Esophagus mucosa (tissue), 1 donor: ENCODE results near the gene RRAD. TPM values are rescaled to one million over a fixed set of nuclear protein-coding genes. Genes with fewer than 3 reads are reported as not detected.
A peak's percentile ranks its signal among the peaks of the same experiment; 100 is the strongest.

Experiments
- ATAC-seq: fragments of 200-7000 bp; cut with Tn5 transposase; one replicate; pipeline ENCODE4 v1.9.1; 2020
- total RNA-seq: library from RNA; stranded (reverse); gene quantifications from one replicate; pipeline ENCODE4 v1.2.4, GENCODE V29; 2023
- donor health status: DM: yes; HTN: yes; CAD: no.

The RRAD gene
- total RNA-seq, 1 donor from 2014 or later = 59.1 TPM

DNA sequence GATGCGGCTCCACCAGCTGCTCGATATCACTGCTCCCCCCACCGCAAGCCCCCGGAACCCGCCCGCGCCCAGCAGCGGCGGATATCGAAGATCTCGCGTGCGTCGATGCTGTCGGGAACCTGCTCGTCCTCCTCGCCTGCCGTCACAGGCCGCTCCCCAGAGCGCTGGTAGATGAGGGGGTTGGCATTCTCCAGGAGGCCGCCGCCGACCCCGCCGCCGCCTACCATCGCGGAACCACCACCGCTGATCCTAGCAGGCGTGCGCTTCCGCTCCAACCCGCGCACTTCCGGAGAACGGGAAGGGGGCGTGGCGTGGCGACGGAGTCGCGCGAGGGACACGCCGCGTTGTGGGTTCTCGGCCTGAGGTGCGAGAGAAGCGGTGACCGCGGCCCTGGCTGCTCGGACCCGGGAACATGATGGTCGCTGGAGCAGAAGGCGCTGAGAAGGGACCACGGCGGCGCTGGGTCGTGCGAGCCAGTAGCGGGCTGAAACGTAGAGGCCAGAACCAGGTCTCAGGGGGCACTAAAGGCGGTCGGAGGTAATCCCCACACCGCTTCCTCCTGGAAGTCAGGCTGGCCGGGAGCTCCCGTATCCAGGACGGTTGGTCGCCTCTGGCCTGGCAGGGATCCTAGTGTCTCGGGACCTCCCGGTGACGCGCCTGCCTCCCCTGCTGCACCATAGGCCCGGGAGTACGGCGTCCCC is 9.0 kb upstream of the RRAD start, which contains the start of gene CIAO2B:
TSS of gene CIAO2B (minus strand) at position 265 of the 701 bp plus-strand sequence. CDS start at position 227, 38 bp downstream.
- peak; percentile 74 for ATAC-seq

DNA sequence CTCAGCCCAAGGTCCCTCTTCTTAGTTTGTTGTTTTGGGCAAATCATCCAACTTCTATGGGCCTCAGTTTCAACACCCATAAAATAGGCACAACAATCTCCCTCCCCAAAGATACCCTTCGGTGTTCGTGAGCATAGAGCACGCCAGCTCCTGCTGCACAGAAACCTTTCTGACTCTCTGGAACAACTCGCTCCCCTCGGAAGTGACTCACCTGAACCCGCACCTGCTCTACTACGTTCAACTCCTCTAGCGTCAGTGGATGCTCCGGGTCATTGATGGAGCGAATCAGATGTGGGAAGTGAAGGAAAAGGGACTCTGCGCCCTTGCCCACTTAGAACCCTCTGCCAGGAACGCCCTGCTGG is 8.4 kb upstream of the RRAD start:
- peak; percentile 51 for ATAC-seq

DNA sequence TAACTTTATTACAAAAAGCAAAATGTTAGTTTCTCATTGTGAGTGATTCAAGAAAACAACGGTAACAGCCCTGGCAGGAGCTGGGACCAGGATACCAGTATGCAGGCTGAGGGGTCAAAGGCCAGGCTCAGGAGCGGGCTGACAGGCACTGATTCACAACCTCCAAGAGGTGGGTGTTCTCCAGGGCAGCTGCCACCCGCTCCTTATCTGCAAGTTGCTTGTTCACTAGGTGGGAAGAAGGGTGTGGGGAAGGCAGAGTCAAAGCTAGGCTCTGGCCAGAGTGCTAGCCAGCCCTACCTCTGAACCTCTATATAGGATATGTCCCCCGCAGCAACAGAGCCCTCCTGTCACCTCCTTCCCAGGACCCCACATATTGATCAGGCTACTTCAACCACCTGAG is 6.7 kb upstream of the RRAD start:
- ATAC-seq = no peak

DNA sequence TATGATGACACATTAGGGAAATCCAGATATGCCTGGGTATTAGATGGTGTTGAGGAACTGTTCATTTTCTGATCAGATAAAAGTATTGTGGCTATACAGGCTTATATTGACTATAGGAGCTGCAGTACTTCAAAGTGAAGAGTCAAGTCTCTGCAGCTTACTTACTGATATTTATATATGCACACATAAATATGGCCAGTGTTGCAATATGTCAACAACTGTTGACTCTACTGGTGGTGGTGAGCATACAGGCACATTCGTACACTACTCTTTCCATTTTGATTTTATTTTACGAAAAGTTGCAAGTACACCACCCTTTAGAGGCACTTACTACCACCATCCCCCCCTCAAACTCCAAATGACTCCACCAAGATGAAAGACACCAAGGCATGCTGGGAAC is 6.3 kb upstream of the RRAD start:
- no peak for ATAC-seq

DNA sequence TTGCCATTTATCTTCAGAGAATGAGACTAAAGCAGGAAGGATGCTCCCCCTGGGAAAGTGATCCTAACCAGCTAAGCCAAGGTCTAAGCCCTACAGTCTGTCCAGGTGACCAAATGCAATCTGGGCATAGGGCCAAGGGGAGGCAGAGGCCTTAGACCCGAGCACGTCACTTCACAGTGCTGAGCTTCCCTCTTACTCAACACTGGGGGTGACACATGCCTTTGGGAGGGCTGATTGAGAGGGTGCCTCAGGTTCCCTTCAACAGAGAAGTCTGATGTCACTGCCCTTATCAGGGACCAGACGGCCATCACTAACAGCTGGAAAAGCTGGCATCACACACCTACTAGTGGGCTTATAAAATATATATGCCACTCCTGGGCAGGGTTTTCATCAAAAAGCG is 4.9 kb upstream of the RRAD start:
- ATAC-seq = peak; percentile 47

DNA sequence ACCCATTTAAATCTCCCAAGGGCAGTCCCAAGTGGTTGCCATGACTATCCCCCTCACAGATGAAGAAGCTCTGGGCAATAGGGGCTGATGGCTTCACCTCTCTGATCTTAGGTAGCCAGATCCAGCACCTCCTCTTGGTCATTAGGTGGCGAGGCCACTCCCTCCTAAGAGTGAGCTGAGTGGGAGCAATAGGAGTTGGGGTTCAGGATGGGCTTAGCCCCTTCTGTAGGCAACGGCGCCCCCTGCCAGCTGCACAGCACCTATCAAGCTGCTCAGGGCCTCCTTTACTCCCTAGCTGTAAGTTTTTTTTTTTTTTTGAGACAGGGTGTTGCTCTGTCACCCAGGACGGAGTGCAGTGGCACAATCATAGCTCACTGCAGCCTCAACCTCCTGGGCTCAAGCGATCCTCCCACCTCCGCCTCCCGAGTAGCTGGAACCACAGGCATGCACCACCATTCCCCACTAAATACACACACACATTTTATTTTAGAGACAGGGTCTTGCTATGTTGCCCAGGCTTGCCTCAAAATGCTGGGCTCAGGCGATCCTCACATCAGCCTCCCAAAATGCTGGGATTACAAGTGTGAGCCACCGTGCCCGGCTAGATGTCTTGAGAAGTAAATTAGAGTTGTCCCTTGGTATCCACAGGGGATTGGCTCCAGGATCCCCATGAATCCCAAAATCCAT is 3.5 kb upstream of the RRAD start:
- ATAC-seq = peak; percentile 33

DNA sequence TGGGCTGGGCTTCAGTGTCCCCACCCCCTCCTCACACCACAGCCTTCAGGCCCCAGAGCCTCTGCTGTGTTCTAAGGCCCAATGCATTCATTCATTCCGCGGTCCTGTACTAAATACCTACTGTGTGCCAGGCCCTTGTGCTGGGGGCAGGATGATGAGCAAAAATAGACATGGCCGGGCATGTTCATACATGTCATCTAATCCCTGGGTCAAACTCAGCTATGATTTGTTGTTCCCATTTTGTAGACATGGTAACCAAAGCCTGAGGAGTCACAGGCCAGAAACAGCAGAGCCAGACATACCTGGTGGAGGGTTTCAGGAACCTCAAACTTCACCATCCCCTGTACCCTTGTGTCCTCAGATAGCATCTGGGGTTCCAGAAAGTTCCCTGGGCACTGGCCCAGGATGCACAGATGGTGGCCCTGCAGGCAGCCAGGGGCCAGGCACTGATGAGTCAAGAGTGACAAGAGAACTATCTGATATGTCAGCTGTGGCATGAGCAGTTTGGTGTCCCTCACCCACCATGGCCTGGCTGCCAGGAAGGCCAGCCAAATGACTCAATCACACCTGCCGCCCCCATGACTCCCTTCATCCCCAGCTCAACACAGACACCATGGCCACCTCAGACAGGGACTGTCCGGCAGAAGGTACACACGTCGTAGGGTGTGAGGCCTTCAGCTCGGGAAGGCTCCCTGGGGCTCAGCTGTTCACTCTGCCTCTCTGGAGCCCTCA is 2.7 kb upstream of the RRAD start:
- ATAC-seq = peak; percentile 0

DNA sequence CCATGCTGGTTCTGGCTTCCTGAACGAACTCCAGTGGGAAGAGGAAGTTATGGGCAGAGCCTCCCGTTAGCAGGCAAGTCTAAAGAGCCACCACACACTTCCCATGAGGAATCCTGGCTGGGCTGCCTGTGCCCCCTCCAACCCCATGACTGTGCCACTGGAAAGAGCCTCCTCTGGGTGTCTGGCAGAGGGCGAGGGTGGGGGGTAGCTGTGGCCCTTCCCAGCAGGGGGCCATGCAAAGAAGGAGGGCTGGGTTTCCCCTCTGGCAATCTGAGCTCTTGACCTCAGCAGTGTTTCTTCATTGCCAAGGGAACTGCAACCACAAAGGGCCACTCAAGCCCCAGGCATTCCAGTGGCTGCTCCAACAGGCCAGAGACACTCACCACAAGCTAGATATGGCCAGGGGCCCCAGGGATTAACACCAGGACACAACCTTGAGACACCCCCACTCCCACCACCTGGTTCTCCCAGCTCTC is 1.7 kb upstream of the RRAD start:
- ATAC-seq = no peak

DNA sequence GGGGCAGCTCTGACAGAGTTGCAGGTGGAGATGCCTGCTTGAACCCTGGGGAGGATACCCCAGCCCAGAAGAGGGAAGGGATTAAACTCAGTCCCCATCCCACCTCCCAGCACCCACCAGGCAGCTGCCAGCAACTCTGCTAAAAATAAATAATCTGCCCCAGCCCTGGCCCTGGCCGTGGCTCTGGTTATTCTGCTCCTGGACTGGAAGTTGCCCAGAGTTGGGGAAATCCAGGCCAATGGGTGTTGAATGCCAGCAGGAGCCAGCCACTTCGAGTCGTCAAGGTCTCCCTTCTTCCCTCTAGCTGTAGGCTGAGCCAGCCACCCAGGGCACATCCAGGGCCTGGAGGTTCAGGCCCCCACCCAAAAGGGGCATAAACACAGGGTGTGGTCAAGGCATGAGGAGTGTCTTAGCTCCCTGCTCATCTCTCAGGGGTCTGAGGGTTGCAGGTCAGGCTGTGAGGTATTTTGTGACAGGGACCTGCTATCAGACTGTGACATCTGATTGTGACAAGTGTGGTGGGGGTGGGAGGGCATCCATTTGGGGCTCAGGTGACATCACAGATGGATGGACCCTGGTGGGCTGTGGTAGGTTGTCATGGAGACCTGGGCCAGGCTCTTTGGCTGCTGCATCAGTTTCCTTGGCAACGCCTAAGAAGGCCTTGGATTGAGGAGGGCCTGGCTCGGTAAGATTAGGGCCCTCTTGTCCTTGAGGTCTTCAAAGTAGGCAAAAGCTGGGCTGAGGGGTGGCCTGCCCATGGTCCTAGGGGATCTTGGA is 1.0 kb upstream of the RRAD start:
- no peak for ATAC-seq

DNA sequence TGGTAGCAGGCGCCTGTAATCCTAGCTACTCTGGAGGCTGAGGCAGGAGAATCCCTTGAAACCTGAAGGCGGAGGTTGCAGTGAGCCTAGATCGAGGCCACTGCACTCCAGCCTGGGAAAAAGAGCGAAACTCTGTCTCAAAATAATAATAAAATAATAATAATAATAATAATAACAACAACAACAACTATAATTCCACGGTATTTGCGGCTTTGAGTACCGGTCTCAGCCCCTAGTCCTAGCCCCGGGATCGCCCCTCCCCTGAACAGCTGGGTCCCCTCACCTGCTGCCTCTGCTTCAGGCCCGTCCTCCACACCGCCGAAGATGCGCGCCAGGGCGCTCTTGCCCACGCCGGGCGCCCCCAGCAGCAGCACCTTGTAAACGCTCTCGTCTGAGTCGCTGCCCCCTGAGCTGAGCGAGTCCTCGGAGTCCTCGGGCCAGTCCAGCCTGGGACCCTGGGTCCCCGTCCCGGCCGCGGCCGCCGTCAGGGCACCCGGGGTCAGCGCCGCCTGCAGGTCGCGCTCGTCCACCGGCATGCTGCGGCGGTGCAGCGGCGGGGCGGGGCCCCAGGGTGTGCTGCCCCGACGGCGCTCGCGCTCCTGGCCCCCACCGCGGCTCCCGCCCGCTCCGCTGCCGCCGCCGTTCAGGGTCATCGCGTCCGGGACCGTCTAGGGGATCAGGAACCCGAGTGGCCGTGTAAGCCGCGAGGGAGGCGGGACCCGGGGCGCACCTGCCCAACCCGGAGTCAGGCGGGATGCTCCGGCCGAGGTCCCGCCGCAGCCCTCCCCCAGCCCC is 611 bp downstream of the RRAD start:
- peak; percentile 41 for ATAC-seq

DNA sequence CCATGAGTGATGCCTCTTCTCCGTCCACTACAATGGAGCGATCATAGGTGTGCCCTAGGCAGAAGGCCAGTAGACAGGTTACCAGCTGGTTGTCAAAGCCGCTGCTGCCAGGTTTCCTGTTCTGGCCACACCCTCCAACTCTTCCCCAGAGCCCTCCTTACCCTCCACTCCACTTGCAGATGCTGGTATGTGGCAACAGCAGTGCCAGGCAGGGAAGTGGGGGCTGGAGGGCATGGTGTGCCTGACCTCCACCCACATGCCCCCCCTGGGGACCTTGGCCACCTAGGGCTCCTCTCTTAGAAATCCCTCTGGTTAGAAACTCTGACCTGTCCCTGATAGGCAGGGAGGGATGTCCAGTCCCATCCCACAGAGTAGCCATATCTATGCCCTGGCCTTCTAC is 1.5 kb downstream of the RRAD start:
- peak; percentile 56 for ATAC-seq

DNA sequence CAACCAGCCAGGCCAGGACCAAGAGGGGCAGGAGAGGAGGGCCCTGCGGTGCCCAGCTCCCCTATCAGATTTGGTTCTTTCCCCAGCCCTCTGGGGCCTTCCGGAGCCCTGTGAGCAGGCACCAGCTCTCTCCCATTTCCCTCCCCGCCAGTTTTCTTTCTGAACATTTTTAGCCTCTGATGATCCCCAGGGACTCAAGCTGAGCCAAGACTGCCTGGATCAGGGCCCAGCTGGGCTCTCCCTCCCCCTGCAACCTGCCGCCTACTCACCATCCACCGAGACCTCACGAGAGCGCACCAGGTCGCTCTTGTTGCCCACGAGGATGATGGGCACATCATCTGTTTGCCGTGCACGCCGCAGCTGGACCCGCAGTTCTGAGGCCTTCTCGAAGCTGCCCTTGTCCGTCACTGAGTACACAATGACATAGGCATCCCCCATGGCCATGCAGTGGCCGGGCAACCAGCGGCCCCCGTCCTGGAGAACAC is 2.0 kb downstream of the RRAD start:
- ATAC-seq = no peak

DNA sequence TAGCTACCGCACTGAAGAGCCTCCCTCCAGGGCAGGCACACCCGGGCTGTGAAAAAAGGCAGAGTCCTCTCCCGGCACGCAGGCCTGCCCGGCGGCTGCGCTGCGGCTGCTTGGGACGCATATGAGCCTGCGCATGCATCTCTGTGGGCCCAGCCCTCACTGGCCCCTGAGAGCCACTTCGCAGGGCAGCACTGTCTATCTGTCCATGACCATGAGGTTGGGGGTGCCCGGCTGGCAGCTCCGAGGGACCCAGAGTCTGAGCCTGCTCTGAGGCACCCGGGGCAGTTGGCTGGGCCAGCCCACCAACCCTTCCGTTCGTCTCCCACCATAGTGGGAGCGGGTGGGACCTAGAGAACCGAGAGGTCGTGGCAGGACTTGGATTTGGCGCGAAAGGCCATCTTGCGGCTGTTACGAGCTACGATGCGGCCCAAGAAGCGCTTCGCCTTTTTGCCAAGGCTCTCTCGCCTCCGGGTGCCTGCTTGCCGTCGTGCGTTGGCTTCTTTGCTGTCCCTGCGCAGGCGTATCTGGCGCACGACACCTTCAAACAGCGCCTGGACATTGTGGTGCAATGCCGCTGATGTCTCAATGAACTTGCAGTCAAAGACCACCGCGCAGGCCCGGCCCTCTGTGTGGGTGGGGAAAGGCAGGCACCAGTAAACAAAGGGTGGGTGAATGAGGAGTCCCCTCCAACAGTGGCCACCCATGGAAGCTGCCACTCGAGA is 3.4 kb downstream of the RRAD start:
- ATAC-seq = no peak

DNA sequence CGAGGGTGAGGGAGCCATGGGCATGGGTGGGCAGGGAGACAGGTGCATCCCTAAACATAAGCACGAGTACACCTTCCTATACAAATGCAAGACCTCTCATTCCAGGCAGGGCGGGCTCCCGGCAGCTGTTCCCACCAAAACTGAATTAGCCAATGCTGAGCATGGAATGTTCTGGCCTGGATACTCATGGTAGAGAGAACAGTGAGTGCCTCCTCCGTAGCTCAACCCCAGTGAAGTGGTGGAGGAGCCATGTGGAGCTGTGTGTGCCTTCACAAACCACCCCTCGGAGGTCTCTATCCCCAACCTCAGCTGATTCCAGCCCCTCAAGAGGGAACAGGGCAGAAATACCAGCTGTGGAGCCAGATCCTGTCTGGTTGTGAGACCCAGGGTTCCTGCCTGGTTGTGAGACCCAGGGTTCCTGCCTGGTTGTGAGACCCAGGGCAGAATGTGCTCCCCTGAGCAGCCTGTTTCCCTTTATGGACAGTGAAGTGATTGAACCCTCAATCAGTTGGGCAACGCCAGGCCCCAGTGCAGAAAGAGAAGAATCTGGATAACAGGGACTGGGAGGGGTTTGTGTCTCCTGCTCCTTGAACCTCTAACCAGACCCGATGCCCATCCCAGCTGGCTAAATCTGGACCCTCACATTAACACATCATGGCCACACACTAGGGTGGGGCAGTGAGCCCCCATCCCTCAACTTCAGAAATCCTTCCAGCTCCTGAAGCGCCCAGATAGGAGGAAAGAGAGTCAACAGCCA is 4.2 kb downstream of the RRAD start:
- no peak for ATAC-seq

DNA sequence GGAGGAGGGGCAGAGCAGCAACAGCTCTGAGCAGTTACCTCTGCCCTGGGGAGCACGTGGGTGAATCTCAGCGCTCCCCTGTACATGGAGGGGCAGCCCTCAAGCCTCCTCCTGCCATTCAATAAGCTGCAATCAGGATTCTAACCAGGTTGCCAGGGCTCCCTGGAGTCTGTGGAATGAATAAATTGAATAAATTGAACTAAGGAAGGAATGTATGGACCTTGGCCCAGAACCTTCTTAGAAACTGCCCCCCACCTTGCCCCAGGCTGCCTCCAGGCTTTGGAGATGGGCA is 5.1 kb downstream of the RRAD start:
- no peak for ATAC-seq

DNA sequence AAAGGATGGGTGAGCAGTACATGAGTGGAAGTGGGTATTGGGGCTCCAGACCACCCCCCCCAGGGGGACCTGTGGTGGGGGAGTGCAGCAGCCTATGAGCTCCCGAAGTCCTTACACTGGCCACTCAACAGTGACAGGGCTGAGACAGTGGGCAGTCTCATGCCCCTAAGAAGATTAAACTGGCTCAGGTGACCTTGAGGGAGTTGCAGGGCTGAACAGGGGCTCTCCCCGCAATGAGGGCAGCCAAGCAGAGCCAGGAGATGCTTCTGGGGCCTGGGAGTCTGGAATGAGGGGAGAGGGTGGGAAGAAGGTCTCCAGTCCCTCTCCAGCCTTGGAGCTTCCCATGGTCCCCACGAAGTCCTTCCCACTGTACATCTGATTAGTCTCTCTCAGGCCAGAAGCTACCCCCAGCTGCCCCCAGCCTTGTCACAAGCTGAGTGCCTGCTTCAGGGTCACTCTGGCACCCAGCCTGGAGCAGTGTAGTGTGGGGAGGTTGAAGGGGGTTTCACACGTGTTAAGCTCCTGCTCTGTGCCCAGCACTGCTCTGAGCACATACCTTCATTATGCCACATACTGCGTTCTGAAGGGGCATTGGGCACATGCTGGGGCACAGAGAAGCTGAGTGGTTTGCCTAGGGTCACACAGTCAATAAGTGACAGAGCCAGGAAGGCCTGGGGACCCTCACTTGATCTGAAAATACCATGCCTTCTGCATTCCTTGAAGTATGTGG is 5.6 kb downstream of the RRAD start:
- ATAC-seq = no peak

DNA sequence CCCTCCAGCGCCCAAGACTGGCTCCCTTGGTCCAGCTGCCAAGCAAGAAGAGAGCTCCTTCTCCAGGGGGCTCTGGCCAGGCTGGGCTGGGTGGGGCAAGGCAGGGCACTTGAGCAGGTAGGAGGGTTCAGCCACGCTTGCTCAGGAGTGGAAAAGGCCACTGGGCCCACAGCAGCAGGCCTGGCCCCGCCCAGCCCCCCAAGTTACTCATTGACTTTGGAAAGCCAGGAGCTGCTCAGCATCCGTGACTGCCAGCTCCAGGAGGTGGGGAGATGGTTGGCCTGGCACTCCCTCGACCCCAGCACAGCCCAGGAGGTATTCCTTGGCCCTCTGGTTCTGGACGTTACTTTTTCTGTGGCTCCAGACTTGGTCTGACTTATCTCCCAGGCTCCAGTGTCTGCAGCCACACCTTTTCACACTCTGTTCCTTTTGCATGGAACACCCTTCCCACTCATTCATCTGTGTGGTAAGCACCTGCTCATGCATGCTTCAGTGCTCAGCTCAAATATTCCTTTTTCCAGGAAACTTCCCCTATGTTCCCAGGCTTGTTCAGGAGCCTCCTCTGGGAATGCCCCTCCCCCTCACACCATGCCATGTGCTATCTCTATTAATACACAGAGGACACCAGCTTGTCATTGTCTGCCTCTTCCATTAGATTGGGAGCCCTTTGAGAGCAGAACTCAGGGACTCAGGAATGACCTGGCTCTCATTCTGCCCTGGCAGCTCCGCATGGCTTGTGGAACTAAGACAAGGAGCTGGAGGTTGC is 6.3 kb downstream of the RRAD start, which contains the start of gene CDH16:
TSS of gene CDH16 (minus strand) at position 83 of the 766 bp plus-strand sequence. CDS start 820 bp downstream, outside the sequence.
- peak; percentile 9 for ATAC-seq

DNA sequence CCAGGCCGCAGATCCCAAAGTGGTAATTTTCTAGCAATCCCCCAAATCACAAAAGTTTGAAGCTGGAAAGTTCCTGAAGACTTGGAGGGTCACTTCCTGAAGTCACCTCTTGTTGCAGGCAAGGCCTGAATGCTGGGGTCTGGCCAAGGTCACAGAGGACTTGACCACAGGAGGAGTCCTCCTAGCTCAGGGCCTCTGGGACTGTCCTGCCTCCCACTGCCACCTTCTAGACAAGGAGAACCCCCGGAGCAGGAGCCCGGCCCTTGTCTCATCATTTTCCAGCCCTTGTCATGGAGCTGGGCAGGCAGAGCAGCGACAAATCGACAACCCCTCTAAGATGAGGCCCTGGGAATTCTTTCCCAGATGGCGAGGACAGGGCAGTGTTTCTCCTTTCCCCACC is 7.0 kb downstream of the RRAD start:
- no peak for ATAC-seq

DNA sequence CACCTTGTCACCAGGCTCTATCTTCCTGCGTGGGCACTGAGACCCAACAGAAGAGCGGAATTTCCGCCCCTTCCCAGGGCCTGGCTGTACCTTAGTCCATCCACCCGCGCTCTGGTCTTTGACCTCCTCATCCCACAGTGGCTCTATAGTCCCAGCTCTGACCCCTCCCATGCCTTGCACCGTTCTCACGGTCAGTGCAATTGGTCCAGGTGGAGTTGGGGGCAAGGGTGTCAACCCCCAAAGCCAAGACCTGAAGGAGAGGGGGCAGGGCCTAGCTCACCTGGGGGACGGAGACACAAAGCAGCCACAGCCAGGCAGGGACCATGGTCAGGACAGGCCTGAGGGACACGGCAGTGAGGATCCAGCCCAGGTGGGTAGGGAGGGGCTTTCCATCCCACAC is 7.6 kb downstream of the RRAD start:
- ATAC-seq = no peak
